OCI-LY1 (cell line): ENCODE data around the gene MERTK.

Experiments used
- H2AFZ ChIP-seq: fragments of 200-600 bp; sonication (generic), shearing (Covaris generic); 2 replicates; pipeline ENCODE4 v1.6.0; 2014; ENCODE audit warnings: antibody characterized with exemption, mild to moderate bottlenecking, low read length
- H3F3A ChIP-seq: fragments of 200-600 bp; sonication (generic), shearing (Covaris generic); 2 replicates; pipeline ENCODE4 v1.6.0; 2014; ENCODE audit warnings: mild to moderate bottlenecking, antibody characterized with exemption, low read length, moderate library complexity; ENCODE audit not compliant: insufficient read depth
- H3K27ac ChIP-seq: fragments of 200-600 bp; sonication (generic); 2 replicates; pipeline ENCODE4 v1.5.1; 2014; ENCODE audit warnings: low read length, mixed run types, mild to moderate bottlenecking, low read depth; ENCODE audit not compliant: poor library complexity, severe bottlenecking
- H3K27me3 ChIP-seq: fragments of 200-600 bp; sonication (generic); 2 replicates; pipeline ENCODE4 v1.6.0; 2014; ENCODE audit warnings: antibody characterized with exemption, mild to moderate bottlenecking, low read length, moderate library complexity; ENCODE audit not compliant: insufficient read depth
- H3K36me3 ChIP-seq: fragments of 200-600 bp; sonication (generic); 2 replicates; pipeline ENCODE4 v1.6.1; 2014; ENCODE audit warnings: mild to moderate bottlenecking, antibody characterized with exemption, low read length, moderate library complexity, mixed read lengths; ENCODE audit not compliant: insufficient read depth
- H3K4me1 ChIP-seq: fragments of 200-600 bp; sonication (generic); 2 replicates; pipeline ENCODE4 v1.5.1; 2014; ENCODE audit warnings: mild to moderate bottlenecking, low read length, moderate library complexity; ENCODE audit not compliant: insufficient read depth, severe bottlenecking
- H3K4me2 ChIP-seq: fragments of 200-600 bp; sonication (generic), shearing (Covaris generic); 2 replicates; pipeline ENCODE4 v1.6.1; 2014; ENCODE audit warnings: low read length
- H3K4me3 ChIP-seq: fragments of 200-600 bp; sonication (generic); 2 replicates; pipeline ENCODE4 v1.5.1; 2014; ENCODE audit warnings: low read length, low read depth, mild to moderate bottlenecking, mixed read lengths; ENCODE audit not compliant: poor library complexity, severe bottlenecking
- H3K79me2 ChIP-seq: fragments of 200-600 bp; shearing (Covaris generic); 2 replicates; pipeline ENCODE4 v1.6.1; 2016; ENCODE audit warnings: mixed run types, low read length, mixed read lengths; ENCODE audit not compliant: insufficient read depth
- H3K9ac ChIP-seq: fragments of 200-600 bp; sonication (generic), shearing (Covaris generic); 2 replicates; pipeline ENCODE4 v1.6.1; 2014; ENCODE audit warnings: mild to moderate bottlenecking, low read length, mixed read lengths
- H3K9me2 ChIP-seq: fragments of 200-600 bp; sonication (generic), shearing (Covaris generic); 2 replicates; pipeline ENCODE4 v1.6.1; 2014; ENCODE audit warnings: low read depth, mild to moderate bottlenecking, low read length, mixed read lengths
- H3K9me3 ChIP-seq: fragments of 200-600 bp; shearing (Covaris generic); 2 replicates; pipeline ENCODE4 v1.6.1; 2014; ENCODE audit warnings: low read length, mixed read lengths
- H4K20me1 ChIP-seq: fragments of 200-600 bp; sonication (generic), shearing (Covaris generic); 2 replicates; pipeline ENCODE4 v1.6.0; 2016; ENCODE audit warnings: mild to moderate bottlenecking, low read length; ENCODE audit not compliant: insufficient read depth
- CTCF ChIP-seq: fragments of 200-600 bp; sonication (generic), shearing (Covaris generic); IDR thresholded peaks from 2 replicates; pipeline ENCODE4 v1.5.1; 2017; ENCODE audit warnings: mild to moderate bottlenecking, antibody characterized with exemption, low read length, moderate library complexity, mixed read lengths
- EZH2 ChIP-seq: fragments of 200-600 bp; sonication (generic), shearing (Covaris generic); IDR thresholded peaks from 2 replicates; pipeline ENCODE4 v1.8.0; 2017; ENCODE audit warnings: borderline replicate concordance, mixed run types, mild to moderate bottlenecking, antibody characterized with exemption, low read length, moderate library complexity, mixed read lengths

MERTK gene

GRCh38 chr2:112026509-112026908 is 128.1 kb downstream of the MERTK start:
- Histone ChIP-seq H3K27ac (no peak overlapping the region), H4K20me1 (no peaks in the 10 kb centered on the region), H3K79me2 (no peaks in the 10 kb centered on the region), H3K27me3 (no peaks in the 10 kb centered on the region; the same call in 1 of the 2 replicates), H2AFZ (no peak overlapping the region), H3K4me2 (no peak overlapping the region), H3K9me3 (no peaks in the 10 kb centered on the region), H3K4me3 (no peak overlapping the region), H3K4me1 (no peaks in the 10 kb centered on the region), H3F3A (no peaks in the 10 kb centered on the region), H3K9ac (no peak overlapping the region), H3K9me2 (no peaks in the 10 kb centered on the region), H3K36me3 (no peaks in the 10 kb centered on the region)
- TF ChIP-seq CTCF, result no peak
- TF ChIP-seq EZH2, result no peak

DNA sequence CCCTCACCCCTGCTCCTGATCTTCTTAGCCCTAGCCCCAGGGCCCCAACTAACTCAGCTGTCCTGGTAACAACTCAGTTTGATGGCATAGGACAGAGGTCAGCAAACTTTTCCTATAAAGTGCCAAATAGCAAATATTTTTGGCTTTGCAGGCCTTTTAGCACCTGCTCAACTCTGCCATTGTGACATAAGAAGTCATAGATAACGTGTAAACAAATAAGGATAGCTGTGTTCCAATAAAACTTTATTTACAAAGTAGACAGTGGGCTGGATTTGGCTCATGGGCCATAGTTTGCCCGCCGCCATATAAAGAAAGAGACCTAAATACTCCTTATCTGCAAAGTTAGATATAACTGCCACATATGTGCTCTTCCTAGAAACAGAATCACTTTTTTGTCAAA is 129.4 kb downstream of the MERTK start:
- Histone ChIP-seq H3K27ac (no peak overlapping the region), H3K9ac (no peak overlapping the region), H3K27me3 (no peaks in the 10 kb centered on the region), H4K20me1 (no peaks in the 10 kb centered on the region), H3K36me3 (no peaks in the 10 kb centered on the region), H3K9me2 (no peaks in the 10 kb centered on the region), H3K9me3 (no peaks in the 10 kb centered on the region), H3F3A (no peaks in the 10 kb centered on the region), H3K4me3 (no peak overlapping the region), H2AFZ (no peak overlapping the region), H3K4me2 (no peak overlapping the region), H3K4me1 (no peaks in the 10 kb centered on the region), H3K79me2 (no peaks in the 10 kb centered on the region)
- TF ChIP-seq CTCF (no peak), EZH2 (no peak)

DNA sequence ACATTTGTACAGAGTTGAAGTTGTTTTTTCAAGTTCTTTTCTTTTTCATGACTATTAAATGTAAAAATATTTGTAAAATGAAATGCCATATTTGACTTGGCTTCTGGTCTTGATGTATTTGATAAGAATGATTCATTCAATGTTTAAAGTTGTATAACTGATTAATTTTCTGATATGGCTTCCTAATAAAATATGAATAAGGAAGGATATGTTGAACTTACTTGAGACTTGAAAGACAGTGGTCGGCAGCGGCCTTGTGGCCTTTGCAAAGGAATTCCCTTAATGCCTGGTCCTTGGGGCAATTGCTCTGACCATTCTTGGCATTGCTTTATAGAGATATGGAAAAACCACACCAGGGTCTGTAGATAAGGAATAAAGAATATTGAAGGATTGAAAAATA is 130.8 kb downstream of the MERTK start:
- no peaks in the 10 kb centered on the region for H3F3A ChIP-seq
- no peak overlapping the region for H3K4me3 ChIP-seq
- no peak overlapping the region for H3K4me2 ChIP-seq
- no peak overlapping the region for H3K27ac ChIP-seq
- no peaks in the 10 kb centered on the region for H3K4me1 ChIP-seq
- no peaks in the 10 kb centered on the region for H3K36me3 ChIP-seq
- no peak overlapping the region for H2AFZ ChIP-seq
- no peaks in the 10 kb centered on the region for H3K9me3 ChIP-seq
- H4K20me1 ChIP-seq, result no peaks in the 10 kb centered on the region
- no peaks in the 10 kb centered on the region for H3K79me2 ChIP-seq
- H3K9ac ChIP-seq, result no peak overlapping the region
- no peak for TF ChIP-seq EZH2
- H3K9me2 ChIP-seq, result no peaks in the 10 kb centered on the region
- H3K27me3 ChIP-seq, result no peaks in the 10 kb centered on the region

- no peak overlapping the region for H2AFZ ChIP-seq
- no peaks in the 10 kb centered on the region for H4K20me1 ChIP-seq
- H3K9me2 ChIP-seq, result no peaks in the 10 kb centered on the region
- H3F3A ChIP-seq, result no peaks in the 10 kb centered on the region
- no peak for TF ChIP-seq EZH2
- no peak for TF ChIP-seq CTCF
- H3K27me3 ChIP-seq, result no peaks in the 10 kb centered on the region
- no peak overlapping the region for H3K27ac ChIP-seq
- H3K79me2 ChIP-seq, result no peaks in the 10 kb centered on the region
- no peak overlapping the region for H3K4me3 ChIP-seq
- no peaks in the 10 kb centered on the region for H3K36me3 ChIP-seq
- H3K9me3 ChIP-seq, result peaks cover 5% of the 10 kb centered on the region; the same call in 1 of the 2 replicates
- H3K9ac ChIP-seq, result no peak overlapping the region
- H3K4me1 ChIP-seq, result no peaks in the 10 kb centered on the region
- no peak overlapping the region for H3K4me2 ChIP-seq
These were observed 133.2 kb downstream of the MERTK start for GRCh38 chr2:112031473-112032223.
